HCT116 (cell line): Measurements from ENCODE around the gene GZF1. TPM values are rescaled to one million over a fixed set of nuclear protein-coding genes. Genes with fewer than 3 reads are reported as not detected.

Experiments
- ATAC-seq: fragments of 200-7000 bp; cut with Tn5 transposase; 2 replicates; pipeline ENCODE4 v1.9.1; 2020; ENCODE audit warnings: mild to moderate bottlenecking, moderate library complexity
- BruUV-seq: library from RNA; stranded (reverse); fragments of 400-500 nt; replicated peaks from 2 replicates; lab custom pipeline; 2021; lab: Mats Ljungman, UMichigan
- CTCF ChIA-PET: fragments of 300-600 bp; sonication (Branson Sonifier 250); formaldehyde crosslinking; loops from one replicate; lab custom pipeline; 2021; ENCODE audit warnings: antibody characterized with exemption; lab: Charles Lee
- POLR2A ChIA-PET: fragments of 300-600, 350-600 bp; sonication (Branson Sonifier 250); formaldehyde crosslinking; loops from one replicate; lab custom pipeline; 2021; ENCODE audit warnings: antibody characterized with exemption; lab: Charles Lee
- RAD21 ChIA-PET, 2 experiments: fragments of 300-600 bp; sonication (Branson Sonifier 250); formaldehyde crosslinking; loops; one replicate each; lab custom pipeline; 2023; ENCODE audit warnings: low total read pairs in 2 of 2; ENCODE audit not compliant: uncharacterized antibody in 2 of 2, unreplicated experiment in 2 of 2, low non-redundant PET in 1 of 2; lab: Charles Lee
- DNase-seq: peaks from one replicate; pipeline ENCODE4 v3.0.0-alpha.2; 2010; ENCODE audit warnings: low read depth, low spot score
- H2AFZ ChIP-seq: fragments of 200-600 bp; shearing (Covaris generic), sonication (generic); 2 replicates; pipeline ENCODE4 v1.6.1; 2017; ENCODE audit warnings: low read depth, mixed run types, mixed read lengths, antibody characterized with exemption, low read length; ENCODE audit not compliant: poor library complexity, severe bottlenecking
- H3K27ac ChIP-seq: 2 replicates; pipeline ENCODE4 v1.5.1; 2012; ENCODE audit warnings: low read depth, low read length
- H3K27me3 ChIP-seq: fragments of 200-600 bp; sonication (generic); 2 replicates; pipeline ENCODE4 v1.6.1; 2016; ENCODE audit warnings: mixed run types, low read length, mixed read lengths; ENCODE audit not compliant: insufficient read depth
- H3K36me3 ChIP-seq, 2 experiments: fragments of 200-500 bp in 1 of 2; fragments of 200-600 bp in 1 of 2; sonication (Bioruptor generic) in 1 of 2; sonication (generic) in 1 of 2; 2 replicates each; pipeline versions ENCODE4 v1.5.1 to v1.6.1; 2014 to 2016; ENCODE audit warnings: low read length in 2 of 2, inconsistent platforms in 1 of 2, mixed read lengths in 1 of 2, mixed run types in 1 of 2; ENCODE audit not compliant: insufficient read depth in 2 of 2, control insufficient read depth in 1 of 2
- H3K4me1 ChIP-seq, 2 experiments: fragments of 200-600 bp in 1 of 2; sonication (generic) in 1 of 2; 2 replicates each; pipeline versions ENCODE4 v1.5.1 to v1.6.1; 2012 to 2017; ENCODE audit warnings: low read length in 2 of 2, inconsistent platforms in 1 of 2, mild to moderate bottlenecking in 1 of 2, mixed read lengths in 1 of 2, mixed run types in 1 of 2, moderate library complexity in 1 of 2; ENCODE audit not compliant: insufficient read depth in 2 of 2, control insufficient read depth in 1 of 2
- H3K4me2 ChIP-seq: fragments of 200-600 bp; sonication (generic); 2 replicates; pipeline ENCODE4 v1.6.1; 2017; ENCODE audit warnings: mixed run types, low read length, mixed read lengths
- H3K4me3 ChIP-seq, 2 experiments: fragments of 200-600 bp in 1 of 2; sonication (generic) in 1 of 2; replicated peaks in 1 of 2; 2 replicates each; pipeline ENCODE4 v1.5.1; 2011 to 2016; ENCODE audit warnings: low read length in 2 of 2, control low read depth in 1 of 2, low read depth in 1 of 2, mild to moderate bottlenecking in 1 of 2, mixed read lengths in 1 of 2, mixed run types in 1 of 2
- H3K79me2 ChIP-seq: fragments of 200-600 bp; sonication (generic); 2 replicates; pipeline ENCODE4 v1.6.1; 2017; ENCODE audit warnings: mild to moderate bottlenecking, mixed run types, low read length, moderate library complexity, mixed read lengths; ENCODE audit not compliant: insufficient read depth
- H3K9ac ChIP-seq: fragments of 200-600 bp; sonication (generic); 2 replicates; pipeline ENCODE4 v1.6.1; 2016; ENCODE audit warnings: low read length, mixed read lengths
- H3K9me2 ChIP-seq: fragments of 200-600 bp; sonication (generic), shearing (Covaris generic); 2 replicates; pipeline ENCODE4 v1.6.1; 2017; ENCODE audit warnings: mixed run types, mild to moderate bottlenecking, moderate library complexity; ENCODE audit not compliant: insufficient read depth
- H3K9me3 ChIP-seq, 2 experiments: fragments of 200-500 bp in 1 of 2; fragments of 200-600 bp in 1 of 2; sonication (Bioruptor generic) in 1 of 2; sonication (generic) in 1 of 2; 2 replicates each; pipeline ENCODE4 v1.6.1; 2014 to 2017; ENCODE audit warnings: low read length in 2 of 2, mixed read lengths in 2 of 2, inconsistent platforms in 1 of 2, low read depth in 1 of 2, mild to moderate bottlenecking in 1 of 2, mixed run types in 1 of 2, moderate library complexity in 1 of 2; ENCODE audit not compliant: control insufficient read depth in 1 of 2, insufficient read depth in 1 of 2
- H4K20me1 ChIP-seq: fragments of 200-600 bp; sonication (generic), shearing (Covaris generic); 2 replicates; pipeline ENCODE4 v1.6.1; 2017; ENCODE audit warnings: mixed run types, mild to moderate bottlenecking, moderate library complexity; ENCODE audit not compliant: insufficient read depth
- CBX3 ChIP-seq: IDR thresholded peaks from 2 replicates; pipeline ENCODE4 v1.6.1; 2012; ENCODE audit warnings: low read depth
- CEBPB ChIP-seq: IDR thresholded peaks from 2 replicates; pipeline ENCODE4 v1.6.1; 2012; ENCODE audit warnings: low read depth
- CTCF ChIP-seq, 3 experiments: fragments of 200-600 bp in 1 of 3; sonication (generic) in 1 of 3; IDR thresholded peaks in 2 of 3; conservative IDR thresholded peaks in 1 of 3; 2 replicates each; pipeline ENCODE4 v1.5.1; 2012 to 2017; ENCODE audit warnings: low read depth in 2 of 3, low read length in 2 of 3, antibody characterized with exemption in 1 of 3, borderline replicate concordance in 1 of 3, control low read depth in 1 of 3, mild to moderate bottlenecking in 1 of 3, mixed read lengths in 1 of 3, mixed run types in 1 of 3, moderate library complexity in 1 of 3; ENCODE audit not compliant: insufficient read depth in 1 of 3
- EGR1 ChIP-seq: IDR thresholded peaks from 2 replicates; pipeline ENCODE4 v1.6.1; 2012; ENCODE audit warnings: low read depth
- FOSL1 ChIP-seq: IDR thresholded peaks from 2 replicates; pipeline ENCODE4 v1.6.1; 2012; ENCODE audit warnings: low read depth
- MAX ChIP-seq: IDR thresholded peaks from 2 replicates; pipeline ENCODE4 v1.6.1; 2012
- POLR2AphosphoS5 ChIP-seq: IDR thresholded peaks from 2 replicates; pipeline ENCODE4 v1.6.1; 2011; ENCODE audit warnings: mild to moderate bottlenecking, low read depth, low read length, moderate library complexity
- TCF7L2 ChIP-seq: IDR thresholded peaks from 2 replicates; pipeline ENCODE4 v1.7.0; 2011; ENCODE audit warnings: borderline replicate concordance, inconsistent platforms; ENCODE audit not compliant: insufficient read depth, insufficient read length; ENCODE audit errors: extremely low read depth
- ZFX ChIP-seq: fragments of 450-650 bp; IDR thresholded peaks from 2 replicates; pipeline ENCODE4 v1.6.1; 2017
- intact Hi-C: fragments of 100-400 bp; cut with micrococcal nuclease; formaldehyde crosslinking; loops from 2 replicates; pipeline ENCODE4 v1.10.0; 2022
- total RNA-seq: library from RNA; stranded (reverse); gene quantifications from one replicate; pipeline ENCODE4 v1.2.1, GENCODE V29; 2021; ENCODE audit not compliant: unreplicated experiment
- TF ChIP-seq, protein P1 (sequence below): IDR thresholded peaks from 2 replicates; pipeline ENCODE4 v1.6.1; 2011; ENCODE audit warnings: mild to moderate bottlenecking, low read length, moderate library complexity; ENCODE audit not compliant: insufficient replicate concordance; ENCODE audit errors: extremely low read depth

The GZF1 gene
- total RNA-seq, 1 experiment from 2014 or later = 10.4 TPM

- no peak overlapping the region for H3K27ac ChIP-seq
- no peaks in the 10 kb centered on the region for H3K27me3 ChIP-seq
- ChIA-PET CTCF (no interaction called here), RAD21 (no interaction called here), POLR2A (no interaction called here)
- H3K9me3 ChIP-seq = no peaks in the 10 kb centered on the region
- H4K20me1 ChIP-seq = no peaks in the 10 kb centered on the region
- no peak overlapping the region for H3K4me2 ChIP-seq
- no peak overlapping the region for H3K9ac ChIP-seq
- H3K4me3 ChIP-seq = no peak overlapping the region
- peaks cover 15 to 17% of the 10 kb centered on the region in 2 experiments; a peak in 3 of 4 replicates for H3K36me3 ChIP-seq
- TF ChIP-seq FOSL1 (no peak), CEBPB (no peak), POLR2AphosphoS5 (no peak), EGR1 (no peak)
- H2AFZ ChIP-seq = no peak overlapping the region
- intact Hi-C loops = no loop called here
- no peaks in the 10 kb centered on the region for H3K4me1 ChIP-seq
- no TSS peak for BruUV-seq
- DNase-seq = no peak
- H3K9me2 ChIP-seq = no peaks in the 10 kb centered on the region
- H3K79me2 ChIP-seq = peaks cover 5% of the 10 kb centered on the region; the same call in 1 of the 2 replicates
- no peak for ATAC-seq
Measured at GRCh38 chr20:23391707-23392310, 29.8 kb downstream of the GZF1 start.

DNA sequence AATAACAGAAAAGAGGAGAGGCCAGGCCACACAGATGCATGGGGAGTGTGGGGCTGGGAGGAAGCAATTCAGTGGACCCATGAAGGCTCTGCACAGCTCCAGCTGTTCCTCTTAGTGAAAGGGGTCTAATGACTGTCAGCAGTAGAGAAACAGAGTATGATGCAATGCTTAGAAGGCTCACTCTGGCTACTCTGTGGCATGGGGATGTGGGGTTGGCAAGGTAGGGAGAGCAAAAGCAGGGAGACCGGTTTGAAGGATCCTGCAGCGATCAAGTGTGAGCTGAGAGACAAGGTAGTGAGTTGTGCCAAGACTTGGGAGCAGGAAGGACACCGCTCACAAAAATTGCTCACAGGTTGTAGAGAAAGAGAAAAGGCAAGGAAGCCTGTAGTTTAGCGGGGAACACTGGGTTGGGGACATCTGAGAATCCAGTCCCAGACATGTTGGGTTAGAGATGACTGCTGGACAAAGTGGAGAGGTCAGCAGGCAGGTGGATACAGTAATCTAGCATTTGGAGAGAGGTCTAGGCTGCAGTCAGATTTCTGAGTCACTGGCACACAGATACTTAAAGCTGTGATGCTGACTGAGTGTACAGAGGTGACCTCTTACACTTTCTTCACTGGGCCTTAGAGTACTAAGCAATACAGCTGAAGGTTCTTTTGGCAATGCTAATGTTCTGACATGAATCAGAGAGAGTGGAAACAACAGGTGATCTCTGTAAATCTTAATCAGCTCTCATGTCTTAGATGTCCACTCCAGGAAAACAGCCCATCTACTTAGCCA lies 32.2 kb downstream of the GZF1 start:
- no peaks in the 10 kb centered on the region for H3K4me1 ChIP-seq
- ChIA-PET POLR2A (no interaction called here), CTCF (no interaction called here), RAD21 (no interaction called here)
- H3K27ac ChIP-seq = no peak overlapping the region
- ATAC-seq (no peak), DNase-seq (no peak)
- no peaks in the 10 kb centered on the region for H4K20me1 ChIP-seq
- BruUV-seq = no TSS peak
- no peaks in the 10 kb centered on the region for H3K27me3 ChIP-seq
- H3K9ac ChIP-seq = no peak overlapping the region
- no peak overlapping the region for H3K4me2 ChIP-seq
- peaks cover 8 to 14% of the 10 kb centered on the region in 2 experiments; a peak in 3 of 4 replicates for H3K36me3 ChIP-seq
- no peak for TF ChIP-seq TCF7L2
- no peak for TF ChIP-seq POLR2AphosphoS5
- no peak for TF ChIP-seq MAX
- TF ChIP-seq, protein P1, sequence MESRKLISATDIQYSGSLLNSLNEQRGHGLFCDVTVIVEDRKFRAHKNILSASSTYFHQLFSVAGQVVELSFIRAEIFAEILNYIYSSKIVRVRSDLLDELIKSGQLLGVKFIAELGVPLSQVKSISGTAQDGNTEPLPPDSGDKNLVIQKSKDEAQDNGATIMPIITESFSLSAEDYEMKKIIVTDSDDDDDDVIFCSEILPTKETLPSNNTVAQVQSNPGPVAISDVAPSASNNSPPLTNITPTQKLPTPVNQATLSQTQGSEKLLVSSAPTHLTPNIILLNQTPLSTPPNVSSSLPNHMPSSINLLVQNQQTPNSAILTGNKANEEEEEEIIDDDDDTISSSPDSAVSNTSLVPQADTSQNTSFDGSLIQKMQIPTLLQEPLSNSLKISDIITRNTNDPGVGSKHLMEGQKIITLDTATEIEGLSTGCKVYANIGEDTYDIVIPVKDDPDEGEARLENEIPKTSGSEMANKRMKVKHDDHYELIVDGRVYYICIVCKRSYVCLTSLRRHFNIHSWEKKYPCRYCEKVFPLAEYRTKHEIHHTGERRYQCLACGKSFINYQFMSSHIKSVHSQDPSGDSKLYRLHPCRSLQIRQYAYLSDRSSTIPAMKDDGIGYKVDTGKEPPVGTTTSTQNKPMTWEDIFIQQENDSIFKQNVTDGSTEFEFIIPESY = no peak
- TF ChIP-seq CBX3 = no peak
- TF ChIP-seq CTCF (IDR thresholded peaks at IDR 0.05 in 2 of 3, conservative IDR thresholded peaks at IDR 0.05 in 1 of 3; ENCODE audit: borderline replicate concordance in 1 of 3, insufficient read depth in 1 of 3, low read depth in 2 of 3, low read length in 2 of 3) = no peak
- TF ChIP-seq ZFX = no peak
- no peak for TF ChIP-seq FOSL1
- H2AFZ ChIP-seq = no peak overlapping the region
- no peak overlapping the region for H3K4me3 ChIP-seq
- no peaks in the 10 kb centered on the region for H3K9me2 ChIP-seq
- no peaks in the 10 kb centered on the region for H3K9me3 ChIP-seq
- intact Hi-C loops = no loop called here
- peaks cover 2% of the 10 kb centered on the region; the same call in 1 of the 2 replicates for H3K79me2 ChIP-seq
